Measurements from ENCODE around the gene CCDC102A.
A peak's percentile ranks its signal among the peaks of the same experiment; 100 is the strongest.

Gene CCDC102A

GRCh38 chr16:57479976-57480753 is 56.2 kb downstream of the CCDC102A start:
- no peak for TF ChIP-seq CTCF (conservative IDR thresholded peaks at IDR 0.05; ENCODE audit: low read depth, low read length)
- DNase-seq (ENCODE audit: low read depth): peak; percentile 51
- H3K4me3 ChIP-seq (ENCODE audit: low read length): peak overlapping the region; percentile 48

GRCh38 chr16:57479205-57479975 is 57.0 kb downstream of the CCDC102A start:
- no peak for TF ChIP-seq CTCF (conservative IDR thresholded peaks at IDR 0.05; ENCODE audit: low read depth, low read length)
- DNase-seq (ENCODE audit: low read depth): no peak
- H3K4me3 ChIP-seq (ENCODE audit: low read length): peak overlapping the region; percentile 48

GRCh38 chr16:57478396-57479204 is 57.8 kb downstream of the CCDC102A start:
- H3K4me3 ChIP-seq (ENCODE audit: low read length): peak overlapping the region; percentile 48
- no peak for DNase-seq (ENCODE audit: low read depth)
- TF ChIP-seq CTCF (conservative IDR thresholded peaks at IDR 0.05; ENCODE audit: low read depth, low read length): no peak

- no peak for TF ChIP-seq CTCF (conservative IDR thresholded peaks at IDR 0.05; ENCODE audit: low read depth, low read length)
- H3K4me3 ChIP-seq (ENCODE audit: low read length): no peak overlapping the region
- DNase-seq (ENCODE audit: low read depth): no peak
Observed at GRCh38 chr16:57477531-57478202, 58.7 kb downstream of the CCDC102A start.

GRCh38 chr16:57476546-57477410 is 59.6 kb downstream of the CCDC102A start:
- DNase-seq (ENCODE audit: low read depth): no peak
- H3K4me3 ChIP-seq (ENCODE audit: low read length): no peak overlapping the region
- TF ChIP-seq CTCF (conservative IDR thresholded peaks at IDR 0.05; ENCODE audit: low read depth, low read length): no peak
